Endometrial microvascular endothelial cells (primary cell): ENCODE measurements around the gene RRAGD. TPM values are rescaled to one million over a fixed set of nuclear protein-coding genes. Genes with fewer than 3 reads are reported as not detected.

ENCODE experiments used
- total RNA-seq: library from RNA; depleted of rRNA; stranded (reverse); fragments of >200 nt; gene quantifications from one replicate; pipeline ENCODE4 v1.2.3, GENCODE V29; 2015; ENCODE audit errors: inconsistent ontology term

RRAGD gene
- total RNA-seq, 1 donor from 2014 or later = not detected

Other genes with a start within 250 kb of the RRAGD start
- gene GABRR1, start 194.9 kb downstream of the RRAGD start, total RNA-seq = not detected
- not detected for gene GABRR2, start 97.0 kb downstream of the RRAGD start, total RNA-seq
- gene UBE2J1, start 59.6 kb downstream of the RRAGD start, total RNA-seq = 52.8 TPM
- 7.0 TPM for gene ANKRD6, start 20.9 kb upstream of the RRAGD start, total RNA-seq
- 41.3 TPM for gene LYRM2, start 226.5 kb upstream of the RRAGD start, total RNA-seq